ENCODE results near the gene POLH.
"Not testable (repeated sequence)": the region's sequence is repeated elsewhere in the genome, so short reads cannot be mapped to it uniquely, and the experiment has no call there.

Gene POLH

GRCh38 chr6:43629505-43630300 lies 53.7 kb downstream of the POLH start:
- DNase-seq (ENCODE audit: low read depth in 1 of 2, low spot score in 1 of 2) = peak; percentile 68 to 71

DNA sequence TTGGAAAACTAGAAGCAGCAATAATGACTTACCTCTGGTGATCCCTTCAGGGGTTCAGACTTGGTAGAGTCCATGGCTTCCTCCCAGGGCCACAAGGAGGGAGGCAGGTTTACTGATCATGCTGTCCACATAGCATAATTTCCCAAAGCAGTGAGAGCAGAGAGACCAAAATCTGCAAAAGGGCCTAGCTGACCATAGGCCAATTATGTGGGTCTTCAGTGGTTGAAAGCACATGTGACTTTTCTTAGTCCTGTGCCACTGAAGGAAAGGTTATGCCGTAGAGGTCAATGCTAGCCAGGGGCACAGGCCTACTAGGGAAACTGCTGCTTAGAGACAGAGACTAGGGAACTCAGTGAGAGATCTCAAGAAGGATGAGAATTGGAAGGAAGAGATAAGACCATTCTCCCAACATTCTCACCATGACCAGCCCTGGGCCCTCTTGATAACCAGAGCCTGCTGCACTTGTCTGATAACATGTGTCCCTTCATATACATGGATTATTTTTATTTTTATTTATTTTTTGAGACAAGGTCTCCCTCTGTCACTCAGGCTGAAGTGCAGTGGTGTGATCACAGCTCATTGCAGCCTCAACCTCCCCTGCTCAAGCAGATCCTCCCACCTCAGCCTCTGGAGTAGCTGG lies 55.1 kb downstream of the POLH start:
- DNase-seq (ENCODE audit: low read depth in 1 of 2, low spot score in 1 of 2) = no peak

DNA sequence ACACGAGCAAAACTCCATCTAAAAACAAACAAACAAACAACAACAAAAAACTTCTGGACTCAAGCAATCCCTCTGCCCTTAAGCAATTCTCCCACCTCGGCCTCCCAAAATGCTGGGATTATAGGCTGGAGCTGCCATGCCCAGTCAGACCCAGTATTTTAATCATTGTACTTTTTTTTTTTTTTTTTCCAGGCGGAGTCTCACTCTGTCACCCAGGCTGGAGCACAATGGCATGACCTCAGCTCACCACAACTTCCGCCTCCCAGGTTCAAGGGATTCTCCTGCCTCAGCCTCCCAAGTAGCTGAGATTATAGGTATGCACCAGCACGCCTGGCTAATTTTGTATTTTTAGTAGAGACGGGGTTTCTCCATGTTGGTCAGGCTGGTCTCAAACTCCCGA lies 57.0 kb downstream of the POLH start:
- DNase-seq (ENCODE audit: low read depth in 1 of 2, low spot score in 1 of 2) = not testable (repeated sequence)

GRCh38 chr6:43634702-43635303 lies 58.8 kb downstream of the POLH start:
- no peak for DNase-seq (ENCODE audit: low read depth in 1 of 2, low spot score in 1 of 2)

DNA sequence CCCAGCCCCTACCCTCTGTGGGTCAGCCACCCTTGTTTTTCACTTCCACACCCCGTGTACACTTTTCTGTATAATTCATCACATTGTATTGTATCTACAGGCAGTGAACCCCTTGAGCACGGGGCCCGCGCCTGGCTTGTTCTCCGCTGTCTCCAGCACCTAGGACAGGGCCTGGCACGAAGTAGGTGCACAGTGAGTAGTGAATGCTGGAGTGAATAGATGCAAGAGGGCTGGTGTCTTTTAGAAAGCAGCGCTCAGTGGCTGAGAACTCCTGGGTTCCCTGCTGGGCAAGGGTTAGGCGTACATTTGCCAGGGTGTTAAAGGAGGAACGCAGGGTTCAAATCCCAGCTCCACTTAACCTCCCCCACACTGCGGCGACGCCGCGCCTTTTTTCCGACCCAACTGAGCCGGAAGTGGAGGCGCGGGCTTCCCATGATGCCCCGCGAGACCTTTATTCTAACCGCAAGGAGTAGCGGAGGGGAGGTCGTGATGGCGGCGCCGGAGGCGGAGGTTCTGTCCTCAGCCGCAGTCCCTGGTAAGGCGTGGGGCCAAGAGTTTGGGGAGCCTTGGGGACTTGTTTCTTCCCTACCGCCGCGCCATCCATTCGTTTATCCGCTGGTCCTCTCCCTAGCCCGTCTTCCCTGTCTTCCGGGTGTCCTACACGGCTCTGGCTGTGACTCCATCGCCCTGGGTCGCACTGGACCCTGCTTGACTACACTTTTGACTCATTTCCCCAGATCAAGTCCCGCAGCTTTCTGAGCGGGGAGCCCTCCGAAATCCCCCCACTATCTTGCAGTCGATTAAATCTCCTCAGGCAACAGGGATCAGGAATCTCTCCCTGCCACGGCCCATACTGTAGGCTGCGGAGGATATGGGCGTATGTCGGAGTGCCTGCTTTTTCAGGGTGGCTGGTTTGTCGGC lies 59.7 kb downstream of the POLH start, which contains the start of gene MAD2L1BP:
TSS of gene MAD2L1BP (plus strand) at position 454 of the 921 bp plus-strand sequence. CDS start at position 490, 36 bp downstream.
- DNase-seq (ENCODE audit: low read depth in 1 of 2, low spot score in 1 of 2) = peak; percentile 78 to 81

DNA sequence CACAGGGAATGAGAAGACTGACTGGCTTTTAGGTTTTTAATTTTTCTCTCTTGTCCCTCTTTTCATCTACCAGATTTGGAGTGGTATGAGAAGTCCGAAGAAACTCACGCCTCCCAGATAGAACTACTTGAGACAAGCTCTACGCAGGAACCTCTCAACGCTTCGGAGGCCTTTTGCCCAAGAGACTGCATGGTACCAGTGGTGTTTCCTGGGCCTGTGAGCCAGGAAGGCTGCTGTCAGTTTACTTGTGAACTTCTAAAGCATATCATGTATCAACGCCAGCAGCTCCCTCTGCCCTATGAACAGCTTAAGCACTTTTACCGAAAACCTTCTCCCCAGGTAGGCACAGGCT lies 60.3 kb downstream of the POLH start:
- DNase-seq (ENCODE audit: low read depth in 1 of 2, low spot score in 1 of 2) = no peak

DNA sequence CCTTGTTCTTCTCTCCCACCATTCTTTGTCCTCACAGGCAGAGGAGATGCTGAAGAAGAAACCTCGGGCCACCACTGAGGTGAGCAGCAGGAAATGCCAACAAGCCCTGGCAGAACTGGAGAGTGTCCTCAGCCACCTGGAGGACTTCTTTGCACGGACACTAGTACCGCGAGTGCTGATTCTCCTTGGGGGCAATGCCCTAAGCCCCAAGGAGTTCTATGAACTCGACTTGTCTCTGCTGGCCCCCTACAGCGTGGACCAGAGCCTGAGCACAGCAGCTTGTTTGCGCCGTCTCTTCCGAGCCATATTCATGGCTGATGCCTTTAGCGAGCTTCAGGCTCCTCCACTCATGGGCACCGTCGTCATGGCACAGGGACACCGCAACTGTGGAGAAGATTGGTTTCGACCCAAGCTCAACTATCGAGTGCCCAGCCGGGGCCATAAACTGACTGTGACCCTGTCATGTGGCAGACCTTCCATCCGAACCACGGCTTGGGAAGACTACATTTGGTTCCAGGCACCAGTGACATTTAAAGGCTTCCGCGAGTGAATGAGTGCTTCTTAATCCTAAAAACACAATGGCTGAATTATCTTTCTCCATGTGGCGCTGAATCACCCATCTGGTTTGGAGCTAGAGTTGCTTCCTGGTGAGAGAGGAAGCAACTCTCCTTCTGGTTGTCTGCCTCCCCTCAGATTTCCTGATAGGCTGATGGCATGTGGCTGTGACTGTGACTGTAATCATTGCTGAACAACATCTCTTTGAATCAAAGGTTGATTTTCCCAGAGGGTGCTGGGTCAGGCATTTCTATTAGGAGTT lies 64.2 kb downstream of the POLH start:
- no peak for DNase-seq (ENCODE audit: low read depth in 1 of 2, low spot score in 1 of 2)

- peak in 1 of 2 donors; percentile 47 for DNase-seq (ENCODE audit: low read depth in 1 of 2, low spot score in 1 of 2)
Observed at GRCh38 chr6:43644940-43645612, 69.1 kb downstream of the POLH start, which contains the start of gene RSPH9. RSPH9 (plus strand) TSS chr6:43645036; CDS start chr6:43645099, 63 bp downstream.

GRCh38 chr6:43645613-43645964 lies 69.6 kb downstream of the POLH start:
- DNase-seq (ENCODE audit: low read depth in 1 of 2, low spot score in 1 of 2) = no peak

DNA sequence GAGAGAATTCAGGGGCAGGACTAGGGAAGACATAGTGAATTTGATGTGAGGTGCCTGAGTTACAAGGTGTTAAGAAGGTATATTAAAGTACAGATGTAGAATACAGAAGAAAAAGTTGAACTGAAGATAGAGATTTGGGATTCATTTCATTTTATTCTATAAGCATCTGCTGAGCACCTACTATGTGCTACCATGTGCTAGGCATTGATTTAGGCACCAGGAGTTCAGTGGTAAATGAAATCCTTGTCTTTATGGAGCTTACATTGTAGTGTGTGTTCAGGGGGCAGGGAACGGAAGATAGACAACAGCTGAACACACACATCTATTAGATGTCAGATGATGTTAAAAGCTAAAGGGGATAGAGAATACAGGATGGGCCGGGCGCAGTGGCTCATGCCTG lies 71.6 kb downstream of the POLH start:
- no peak for DNase-seq (ENCODE audit: low read depth in 1 of 2, low spot score in 1 of 2)

DNA sequence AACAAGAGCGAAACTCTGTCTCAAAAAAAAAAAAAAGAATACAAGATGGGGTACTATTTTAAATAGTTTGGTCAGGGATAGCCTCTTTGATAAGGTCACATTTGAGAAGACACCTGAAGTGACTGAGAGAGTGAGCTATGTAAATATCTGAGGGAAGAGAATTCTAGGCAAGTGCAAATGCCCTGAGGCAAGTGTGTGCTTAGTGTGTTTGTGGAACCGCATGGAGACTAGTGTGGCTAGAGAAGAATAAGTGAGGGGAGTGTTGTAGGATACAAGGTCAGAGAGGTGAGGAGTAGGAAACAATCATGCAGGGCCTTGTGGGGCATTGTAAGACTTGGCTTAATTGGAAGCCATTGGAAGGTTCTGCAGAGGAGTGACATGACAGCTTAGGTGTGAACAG lies 72.3 kb downstream of the POLH start:
- no peak for DNase-seq (ENCODE audit: low read depth in 1 of 2, low spot score in 1 of 2)

- DNase-seq (ENCODE audit: low read depth in 1 of 2, low spot score in 1 of 2) = not testable (repeated sequence)
Observed at GRCh38 chr6:43652822-43653221, 76.8 kb downstream of the POLH start.

DNA sequence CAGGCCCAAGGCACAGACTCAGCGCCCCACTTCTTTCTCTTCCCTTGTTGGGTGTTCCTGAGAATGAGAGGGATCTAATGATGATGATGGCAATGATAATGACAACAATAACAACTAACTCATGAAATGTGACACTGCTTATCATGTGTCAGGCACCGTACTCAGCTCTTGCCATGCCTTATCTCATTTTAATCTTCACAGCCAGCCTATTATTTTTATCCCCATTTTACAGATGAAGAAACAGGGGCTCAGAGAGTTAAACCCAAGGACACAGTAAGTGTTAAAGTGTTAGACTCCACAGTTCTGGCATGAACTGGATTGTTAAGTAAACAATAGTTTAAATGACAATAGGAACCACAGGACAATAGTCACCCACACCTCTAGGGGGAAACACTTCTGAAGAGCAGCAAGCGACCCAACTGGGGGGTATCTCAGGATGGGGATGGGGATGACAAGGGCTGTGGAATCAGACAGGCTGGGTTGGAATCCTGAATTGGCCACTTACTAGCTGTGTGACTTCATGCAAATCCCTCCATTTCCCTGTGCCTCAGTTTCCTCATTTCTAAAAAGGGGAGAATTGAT lies 81.3 kb downstream of the POLH start:
- DNase-seq (ENCODE audit: low read depth in 1 of 2, low spot score in 1 of 2) = no peak

DNA sequence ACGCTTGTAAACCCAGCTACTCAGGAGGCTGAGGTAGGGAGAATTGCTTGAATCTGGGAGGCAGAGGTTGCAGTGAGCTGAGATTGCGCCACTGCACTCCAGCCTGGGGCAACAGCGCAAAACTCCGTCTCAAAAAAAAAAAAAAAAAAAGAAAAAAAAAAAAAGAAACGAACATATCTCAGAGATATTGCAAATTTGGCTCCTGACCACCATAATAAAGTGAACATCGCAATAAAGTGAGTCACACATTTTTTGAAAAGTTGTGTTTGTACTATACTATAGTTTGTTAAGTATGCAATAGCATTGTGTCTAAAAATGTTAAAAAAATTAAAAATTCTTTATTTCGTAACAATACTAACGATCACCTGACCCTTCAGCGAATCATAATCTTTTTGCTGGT lies 82.2 kb downstream of the POLH start:
- DNase-seq (ENCODE audit: low read depth in 1 of 2, low spot score in 1 of 2) = no peak

- not testable (repeated sequence) for DNase-seq (ENCODE audit: low read depth in 1 of 2, low spot score in 1 of 2)
Observed at GRCh38 chr6:43662948-43663347, 87.0 kb downstream of the POLH start.

Measured in stimulated activated CD4-positive, alpha-beta T cell treated with anti-CD3 and anti-CD28 coated beads, Interleukin-15, amount 100 ng/mL, for 1 hour (primary cell).